Activated CD8-positive, alpha-beta memory T cell treated with anti-CD3 and anti-CD28 coated beads for 24 hours (primary cell): ENCODE results near the gene BCL7B.

Experiments used
- DNase-seq: peaks from one replicate; pipeline ENCODE4 v3.0.0-alpha.2; 2020

BCL7B gene

GRCh38 chr7:73487486-73487885 is 70.0 kb downstream of the BCL7B start:
- no peak for DNase-seq
